GM21390 (cell line): ENCODE measurements around the gene TTLL4.

ENCODE experiments used
- ATAC-seq: cut with Tn5 transposase; IDR thresholded peaks from one replicate; pipeline ENCODE4 v1.9.1; 2021; ENCODE audit not compliant: unreplicated experiment

TTLL4 gene

GRCh38 chr2:218716070-218716469 is 5.4 kb downstream of the TTLL4 start:
- no peak for ATAC-seq

- ATAC-seq: no peak
Measured at GRCh38 chr2:218717262-218717661, 6.6 kb downstream of the TTLL4 start.

GRCh38 chr2:218718058-218718457 is 7.4 kb downstream of the TTLL4 start:
- no peak for ATAC-seq

GRCh38 chr2:218719457-218719856 is 8.8 kb downstream of the TTLL4 start:
- no peak for ATAC-seq

- ATAC-seq: no peak
Measured at GRCh38 chr2:218720048-218721041, 9.7 kb downstream of the TTLL4 start.

GRCh38 chr2:218721488-218721887 is 10.9 kb downstream of the TTLL4 start:
- no peak for ATAC-seq

- ATAC-seq: no peak
Measured at GRCh38 chr2:218721934-218722333, 11.3 kb downstream of the TTLL4 start.

GRCh38 chr2:218722419-218722818 is 11.8 kb downstream of the TTLL4 start:
- ATAC-seq: no peak

- ATAC-seq: no peak
Measured at GRCh38 chr2:218722876-218723785, 12.5 kb downstream of the TTLL4 start.

GRCh38 chr2:218726004-218726574 is 15.5 kb downstream of the TTLL4 start:
- no peak for ATAC-seq

GRCh38 chr2:218727502-218728165 is 17.0 kb downstream of the TTLL4 start:
- no peak for ATAC-seq

- ATAC-seq: no peak
Measured at GRCh38 chr2:218729640-218730039, 19.0 kb downstream of the TTLL4 start.

GRCh38 chr2:218732052-218732760 is 21.6 kb downstream of the TTLL4 start:
- ATAC-seq: no peak

- ATAC-seq: no peak
Measured at GRCh38 chr2:218732761-218733158, 22.1 kb downstream of the TTLL4 start.

- no peak for ATAC-seq
Measured at GRCh38 chr2:218733171-218734021, 22.8 kb downstream of the TTLL4 start.

GRCh38 chr2:218734190-218734975 is 23.7 kb downstream of the TTLL4 start:
- no peak for ATAC-seq

GRCh38 chr2:218736531-218736930 is 25.9 kb downstream of the TTLL4 start:
- ATAC-seq: no peak

- no peak for ATAC-seq
Measured at GRCh38 chr2:218743068-218743467, 32.4 kb downstream of the TTLL4 start.
